Stimulated activated effector memory CD8-positive, alpha-beta T cell treated with anti-CD3 and anti-CD28 coated beads, Interleukin-12 subunit alpha, Interleukin-12 subunit beta, amount 100 ng/mL, for 72 hours (primary cell): Measurements from ENCODE around the gene KIAA1755.

Experiments used
- ATAC-seq: fragments of 150-1000 bp; cut with Tn5 transposase; 2 replicates; pipeline ENCODE4 v1.10.0; 2021
- DNase-seq, 2 donors: peaks; one replicate each; pipeline ENCODE4 v3.0.0; 2021 to 2022; ENCODE audit warnings: low spot score in 2 of 2
- H3K27ac Mint-ChIP-seq: one replicate; pipeline ENCODE4 v1.8.0; 2022; ENCODE audit warnings: mild to moderate bottlenecking, mixed read lengths
- H3K36me3 Mint-ChIP-seq: one replicate; pipeline ENCODE4 v1.8.0; 2022; ENCODE audit warnings: mild to moderate bottlenecking, mixed read lengths
- H3K4me1 Mint-ChIP-seq: one replicate; pipeline ENCODE4 v1.8.0; 2022; ENCODE audit warnings: mixed read lengths
- H3K4me3 Mint-ChIP-seq: one replicate; pipeline ENCODE4 v1.8.0; 2022; ENCODE audit warnings: mild to moderate bottlenecking, mixed read lengths
- H3K9me3 Mint-ChIP-seq: one replicate; pipeline ENCODE4 v1.8.0; 2022; ENCODE audit warnings: mixed read lengths

The KIAA1755 gene

GRCh38 chr20:38203337-38203980 lies 57.1 kb downstream of the KIAA1755 start:
- Mint-ChIP-seq H3K9me3 (no peaks in the 10 kb centered on the region), H3K36me3 (no peaks in the 10 kb centered on the region), H3K4me1 (no peaks in the 10 kb centered on the region), H3K27ac (no peak overlapping the region), H3K4me3 (no peak overlapping the region)
- no peak for ATAC-seq
- DNase-seq: no peak

- no peak for DNase-seq
- Mint-ChIP-seq H3K4me3 (no peak overlapping the region), H3K36me3 (no peaks in the 10 kb centered on the region), H3K9me3 (no peaks in the 10 kb centered on the region), H3K4me1 (no peaks in the 10 kb centered on the region), H3K27ac (no peak overlapping the region)
- ATAC-seq: no peak
These were observed 57.6 kb downstream of the KIAA1755 start for GRCh38 chr20:38202982-38203293.

- no peak for DNase-seq
- Mint-ChIP-seq H3K36me3 (no peaks in the 10 kb centered on the region), H3K4me1 (no peaks in the 10 kb centered on the region), H3K27ac (no peak overlapping the region), H3K4me3 (no peak overlapping the region), H3K9me3 (no peaks in the 10 kb centered on the region)
- no peak for ATAC-seq
These were observed 58.2 kb downstream of the KIAA1755 start for GRCh38 chr20:38202153-38202981.

- DNase-seq (no peak), ATAC-seq (no peak)
- no peaks in the 10 kb centered on the region for H3K36me3 Mint-ChIP-seq
- no peaks in the 10 kb centered on the region for H3K4me1 Mint-ChIP-seq
- no peaks in the 10 kb centered on the region for H3K9me3 Mint-ChIP-seq
- H3K4me3 Mint-ChIP-seq: no peak overlapping the region
- H3K27ac Mint-ChIP-seq: no peak overlapping the region
These were observed 59.2 kb downstream of the KIAA1755 start for GRCh38 chr20:38201356-38201755.

GRCh38 chr20:38200646-38201045 lies 59.9 kb downstream of the KIAA1755 start:
- Mint-ChIP-seq H3K27ac (no peak overlapping the region), H3K4me3 (no peak overlapping the region), H3K36me3 (no peaks in the 10 kb centered on the region), H3K4me1 (no peaks in the 10 kb centered on the region), H3K9me3 (no peaks in the 10 kb centered on the region)
- no peak for DNase-seq
- ATAC-seq: no peak

GRCh38 chr20:38199501-38200390 lies 60.8 kb downstream of the KIAA1755 start:
- DNase-seq: no peak
- Mint-ChIP-seq H3K4me3 (no peak overlapping the region), H3K36me3 (no peaks in the 10 kb centered on the region), H3K27ac (no peak overlapping the region), H3K4me1 (no peaks in the 10 kb centered on the region), H3K9me3 (no peaks in the 10 kb centered on the region)
- no peak for ATAC-seq

GRCh38 chr20:38198238-38198861 lies 62.2 kb downstream of the KIAA1755 start:
- no peaks in the 10 kb centered on the region for H3K9me3 Mint-ChIP-seq
- H3K4me1 Mint-ChIP-seq: no peaks in the 10 kb centered on the region
- H3K27ac Mint-ChIP-seq: no peak overlapping the region
- no peak for DNase-seq
- H3K4me3 Mint-ChIP-seq: no peak overlapping the region
- no peak for ATAC-seq
- H3K36me3 Mint-ChIP-seq: no peaks in the 10 kb centered on the region

- DNase-seq: no peak
- ATAC-seq: no peak
- H3K9me3 Mint-ChIP-seq: no peaks in the 10 kb centered on the region
- no peaks in the 10 kb centered on the region for H3K4me1 Mint-ChIP-seq
- H3K4me3 Mint-ChIP-seq: no peak overlapping the region
- H3K36me3 Mint-ChIP-seq: no peaks in the 10 kb centered on the region
- H3K27ac Mint-ChIP-seq: no peak overlapping the region
These were observed 62.9 kb downstream of the KIAA1755 start for GRCh38 chr20:38197619-38198018.

GRCh38 chr20:38197217-38197616 lies 63.3 kb downstream of the KIAA1755 start:
- no peaks in the 10 kb centered on the region for H3K9me3 Mint-ChIP-seq
- H3K4me1 Mint-ChIP-seq: no peaks in the 10 kb centered on the region
- H3K27ac Mint-ChIP-seq: no peak overlapping the region
- DNase-seq (no peak), ATAC-seq (no peak)
- H3K36me3 Mint-ChIP-seq: no peaks in the 10 kb centered on the region
- no peak overlapping the region for H3K4me3 Mint-ChIP-seq

GRCh38 chr20:38196592-38196991 lies 63.9 kb downstream of the KIAA1755 start:
- no peaks in the 10 kb centered on the region for H3K9me3 Mint-ChIP-seq
- H3K27ac Mint-ChIP-seq: no peak overlapping the region
- H3K4me1 Mint-ChIP-seq: no peaks in the 10 kb centered on the region
- ATAC-seq (no peak), DNase-seq (no peak)
- H3K36me3 Mint-ChIP-seq: no peaks in the 10 kb centered on the region
- H3K4me3 Mint-ChIP-seq: no peak overlapping the region

- H3K4me3 Mint-ChIP-seq: no peak overlapping the region
- H3K9me3 Mint-ChIP-seq: no peaks in the 10 kb centered on the region
- DNase-seq (no peak), ATAC-seq (no peak)
- H3K27ac Mint-ChIP-seq: no peak overlapping the region
- H3K36me3 Mint-ChIP-seq: no peaks in the 10 kb centered on the region
- no peaks in the 10 kb centered on the region for H3K4me1 Mint-ChIP-seq
These were observed 64.5 kb downstream of the KIAA1755 start for GRCh38 chr20:38196076-38196475.

GRCh38 chr20:38195521-38195920 lies 65.0 kb downstream of the KIAA1755 start:
- no peaks in the 10 kb centered on the region for H3K36me3 Mint-ChIP-seq
- no peaks in the 10 kb centered on the region for H3K9me3 Mint-ChIP-seq
- DNase-seq (no peak), ATAC-seq (no peak)
- H3K27ac Mint-ChIP-seq: no peak overlapping the region
- H3K4me1 Mint-ChIP-seq: no peaks in the 10 kb centered on the region
- no peak overlapping the region for H3K4me3 Mint-ChIP-seq

- no peaks in the 10 kb centered on the region for H3K36me3 Mint-ChIP-seq
- ATAC-seq (no peak), DNase-seq (no peak)
- H3K9me3 Mint-ChIP-seq: no peaks in the 10 kb centered on the region
- no peak overlapping the region for H3K27ac Mint-ChIP-seq
- H3K4me3 Mint-ChIP-seq: no peak overlapping the region
- no peaks in the 10 kb centered on the region for H3K4me1 Mint-ChIP-seq
These were observed 65.5 kb downstream of the KIAA1755 start for GRCh38 chr20:38194971-38195504.

- ATAC-seq: no peak
- H3K36me3 Mint-ChIP-seq: no peaks in the 10 kb centered on the region
- H3K27ac Mint-ChIP-seq: no peak overlapping the region
- H3K4me3 Mint-ChIP-seq: no peak overlapping the region
- H3K9me3 Mint-ChIP-seq: no peaks in the 10 kb centered on the region
- no peak for DNase-seq
- H3K4me1 Mint-ChIP-seq: no peaks in the 10 kb centered on the region
These were observed 66.9 kb downstream of the KIAA1755 start for GRCh38 chr20:38193586-38194105.

GRCh38 chr20:38192323-38192885 lies 68.1 kb downstream of the KIAA1755 start:
- no peak overlapping the region for H3K27ac Mint-ChIP-seq
- ATAC-seq (no peak), DNase-seq (no peak)
- H3K9me3 Mint-ChIP-seq: no peaks in the 10 kb centered on the region
- no peaks in the 10 kb centered on the region for H3K36me3 Mint-ChIP-seq
- no peaks in the 10 kb centered on the region for H3K4me1 Mint-ChIP-seq
- no peak overlapping the region for H3K4me3 Mint-ChIP-seq
